Measurements from ENCODE around the gene CCDC24.

The CCDC24 gene

DNA sequence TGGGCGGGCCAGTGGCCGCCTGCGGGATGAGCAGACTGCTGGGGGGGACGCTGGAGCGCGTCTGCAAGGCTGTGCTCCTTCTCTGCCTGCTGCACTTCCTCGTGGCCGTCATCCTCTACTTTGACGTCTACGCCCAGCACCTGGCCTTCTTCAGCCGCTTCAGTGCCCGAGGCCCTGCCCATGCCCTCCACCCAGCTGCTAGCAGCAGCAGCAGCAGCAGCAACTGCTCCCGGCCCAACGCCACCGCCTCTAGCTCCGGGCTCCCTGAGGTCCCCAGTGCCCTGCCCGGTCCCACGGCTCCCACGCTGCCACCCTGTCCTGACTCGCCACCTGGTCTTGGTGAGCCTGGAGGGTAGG, 10.3 kb upstream of the CCDC24 start:
- DNase-seq (ENCODE audit: low spot score): no peak

- no peak for DNase-seq (ENCODE audit: low spot score)
Observed at GRCh38 chr1:43981636-43982035, 9.8 kb upstream of the CCDC24 start.

DNA sequence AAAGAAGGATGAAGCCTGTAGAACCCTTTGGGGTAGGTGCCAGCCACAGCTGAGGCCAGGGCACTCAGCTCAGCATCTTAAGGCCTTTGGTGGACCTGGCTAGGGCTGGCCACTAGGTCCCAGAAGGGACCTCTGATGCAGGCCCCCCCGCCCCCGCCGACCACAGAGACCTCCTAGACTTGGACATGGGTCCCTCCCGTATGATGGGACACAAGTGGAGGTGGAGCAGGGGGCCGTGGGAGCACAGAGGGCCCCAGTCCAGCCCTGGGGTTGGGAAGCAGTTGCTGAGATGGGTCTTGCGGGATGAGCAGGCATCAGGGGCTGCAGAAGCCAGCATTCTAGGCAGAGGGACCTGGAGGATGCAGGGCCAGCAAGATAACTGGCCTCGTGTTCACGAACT, 9.2 kb upstream of the CCDC24 start:
- no peak for DNase-seq (ENCODE audit: low spot score)

DNA sequence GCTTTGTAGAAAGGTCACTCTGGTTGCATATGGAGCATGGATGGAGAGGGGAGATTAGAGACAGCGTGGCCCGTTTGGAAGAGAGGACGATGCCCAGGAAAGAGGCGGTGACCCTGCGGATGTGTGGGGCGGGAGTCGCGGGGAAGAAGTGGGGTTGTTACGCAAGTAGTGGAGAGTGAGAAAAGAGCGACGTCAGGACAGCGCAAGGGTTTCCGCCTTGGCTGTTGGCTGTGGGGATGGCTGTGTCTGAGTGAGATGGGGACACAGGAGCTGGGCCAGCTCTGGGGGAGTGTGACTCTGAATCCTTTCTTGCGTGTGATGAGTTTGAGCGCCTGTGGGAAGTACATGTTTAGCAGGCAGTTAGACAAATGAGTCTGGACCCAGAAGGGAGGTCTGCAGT, 8.6 kb upstream of the CCDC24 start:
- no peak for DNase-seq (ENCODE audit: low spot score)

GRCh38 chr1:43983253-43983899, 8.0 kb upstream of the CCDC24 start:
- no peak for DNase-seq (ENCODE audit: low spot score)

GRCh38 chr1:43984855-43985254, 6.5 kb upstream of the CCDC24 start:
- no peak for DNase-seq (ENCODE audit: low spot score)

DNA sequence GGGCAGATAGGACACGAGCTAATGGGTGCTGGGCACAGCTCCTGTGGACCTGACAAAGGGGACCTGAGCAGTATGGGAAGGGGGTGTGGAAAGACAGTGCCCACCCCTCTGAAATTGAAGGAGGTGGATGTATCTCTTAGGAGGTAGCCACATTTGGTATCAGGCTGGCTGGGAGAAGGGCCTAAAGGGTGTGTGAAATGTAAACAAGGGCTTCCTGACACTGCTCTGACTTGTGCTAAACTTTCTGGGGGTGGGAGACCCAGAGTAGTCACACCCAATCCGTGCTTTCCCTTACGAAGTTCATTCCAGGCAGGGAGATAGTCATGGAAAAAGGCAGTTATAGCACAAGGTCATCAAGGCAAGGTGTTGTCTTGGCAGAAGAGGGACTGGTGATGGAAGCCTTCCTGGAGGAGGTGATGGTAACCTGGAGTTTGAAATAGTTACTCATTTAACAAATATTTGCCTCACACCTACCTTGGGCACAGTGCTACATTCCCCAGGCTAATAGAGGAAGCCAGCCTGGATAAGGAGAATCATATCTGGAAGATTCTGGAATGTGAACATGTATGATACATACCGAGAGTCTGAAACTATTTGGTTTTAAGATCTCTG, 5.3 kb upstream of the CCDC24 start:
- DNase-seq (ENCODE audit: low spot score): no peak

DNA sequence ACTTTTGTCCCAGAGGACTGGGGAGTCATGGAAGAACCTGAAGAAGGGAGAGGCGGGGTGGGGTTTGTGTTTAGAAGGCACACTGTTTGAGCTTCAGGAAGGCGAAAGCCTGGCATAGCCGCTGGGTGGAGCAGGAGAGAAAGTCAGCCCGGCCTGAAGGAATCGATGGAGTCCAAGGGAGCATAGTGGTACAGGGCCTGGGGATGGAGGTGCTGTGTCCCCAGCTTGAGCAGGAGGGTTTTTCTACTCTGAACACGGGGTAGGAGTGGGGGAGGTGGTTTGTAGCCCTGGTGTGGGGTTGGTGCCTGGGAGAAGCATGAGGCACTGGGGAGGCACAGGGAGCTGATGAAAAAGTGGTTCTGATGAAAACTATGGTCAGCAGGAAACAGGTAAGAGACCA, 4.7 kb upstream of the CCDC24 start:
- DNase-seq (ENCODE audit: low spot score): no peak

- no peak for DNase-seq (ENCODE audit: low spot score)
Observed at GRCh38 chr1:43987159-43987902, 4.1 kb upstream of the CCDC24 start.

- no peak for DNase-seq (ENCODE audit: low spot score)
Observed at GRCh38 chr1:43990271-43991199, 864 bp upstream of the CCDC24 start.

GRCh38 chr1:43991200-43991475, 261 bp upstream of the CCDC24 start:
- DNase-seq (ENCODE audit: low spot score): no peak

- no peak for DNase-seq (ENCODE audit: low spot score)
Observed at GRCh38 chr1:43992232-43992995, 1.0 kb downstream of the CCDC24 start.

DNA sequence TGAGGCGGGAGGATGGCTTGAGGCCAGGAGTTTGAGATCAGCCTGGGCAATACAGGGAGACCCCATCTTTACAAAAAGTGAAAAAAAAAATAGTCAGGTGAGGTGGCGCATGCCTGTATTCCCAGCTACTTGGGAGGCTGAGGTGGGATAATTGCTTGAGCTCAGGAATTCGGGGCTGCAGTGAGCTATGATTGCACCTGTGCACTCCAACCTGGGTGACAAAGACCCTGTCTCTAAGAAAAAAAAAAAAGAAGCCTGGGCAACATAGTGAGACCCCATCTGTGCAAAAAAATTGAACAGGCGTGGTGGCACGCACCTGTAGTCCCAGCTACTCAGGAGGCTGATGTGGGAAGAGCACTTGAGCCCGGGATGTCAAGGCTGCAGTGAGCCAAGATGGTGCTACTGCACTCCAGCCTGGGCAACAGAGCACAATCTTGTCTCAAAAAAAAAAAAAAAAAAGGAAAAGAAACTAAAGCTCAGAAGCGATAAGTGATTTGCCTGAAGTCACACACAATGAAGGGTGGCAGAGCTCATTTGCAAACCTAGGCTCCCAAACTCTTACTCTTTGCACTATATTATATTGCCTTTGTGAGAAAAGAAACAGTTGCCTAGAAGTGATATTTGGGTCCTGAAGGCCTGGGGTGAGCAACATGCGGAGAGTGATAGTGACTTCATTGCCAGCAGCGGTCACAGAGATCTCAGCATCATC, 2.0 kb downstream of the CCDC24 start:
- DNase-seq (ENCODE audit: low spot score): no peak

DNA sequence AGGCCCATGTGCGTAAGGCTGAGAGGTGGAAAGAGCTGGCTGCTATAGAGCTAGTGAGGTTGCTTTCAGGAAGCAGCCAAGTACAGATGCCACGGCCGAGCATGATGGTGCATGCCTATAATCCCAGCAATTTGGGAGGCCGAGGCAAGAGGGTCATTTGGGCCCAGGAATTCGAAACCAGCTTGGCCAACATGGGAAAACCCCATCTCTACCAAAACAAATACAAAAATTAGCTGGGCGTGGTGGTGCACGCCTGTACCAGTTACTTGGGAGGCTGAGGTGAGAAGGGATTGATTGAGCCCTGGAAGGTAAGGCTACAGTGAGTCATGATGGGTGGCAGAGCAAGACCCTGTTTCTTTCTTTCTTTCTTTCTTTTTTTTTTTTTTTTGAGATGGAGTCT, 2.7 kb downstream of the CCDC24 start:
- no peak for DNase-seq (ENCODE audit: low spot score)

GRCh38 chr1:43994794-43995790, 3.7 kb downstream of the CCDC24 start:
- DNase-seq (ENCODE audit: low spot score): no peak

GRCh38 chr1:43995984-43996732, 4.8 kb downstream of the CCDC24 start:
- DNase-seq (ENCODE audit: low spot score): no peak

DNA sequence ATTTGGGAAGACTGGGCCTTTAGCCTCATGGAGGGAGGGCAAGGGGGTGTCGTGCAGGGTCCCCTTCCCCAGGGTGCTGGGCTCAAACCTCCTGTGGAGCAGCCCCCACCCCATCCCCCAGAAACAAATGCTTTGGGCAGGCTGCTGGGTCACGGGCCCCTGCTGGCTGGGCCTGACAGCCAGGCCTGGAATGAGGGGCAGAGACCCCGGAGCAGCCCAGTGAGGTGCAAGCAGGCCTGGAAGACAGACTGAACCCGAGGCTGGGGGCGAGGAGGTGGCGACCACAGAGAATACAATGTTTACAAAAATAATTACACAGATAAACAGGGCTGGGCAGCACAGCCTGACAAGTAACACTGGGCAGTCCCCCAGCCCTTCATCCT, 5.3 kb downstream of the CCDC24 start:
- DNase-seq (ENCODE audit: low spot score): no peak

DNA sequence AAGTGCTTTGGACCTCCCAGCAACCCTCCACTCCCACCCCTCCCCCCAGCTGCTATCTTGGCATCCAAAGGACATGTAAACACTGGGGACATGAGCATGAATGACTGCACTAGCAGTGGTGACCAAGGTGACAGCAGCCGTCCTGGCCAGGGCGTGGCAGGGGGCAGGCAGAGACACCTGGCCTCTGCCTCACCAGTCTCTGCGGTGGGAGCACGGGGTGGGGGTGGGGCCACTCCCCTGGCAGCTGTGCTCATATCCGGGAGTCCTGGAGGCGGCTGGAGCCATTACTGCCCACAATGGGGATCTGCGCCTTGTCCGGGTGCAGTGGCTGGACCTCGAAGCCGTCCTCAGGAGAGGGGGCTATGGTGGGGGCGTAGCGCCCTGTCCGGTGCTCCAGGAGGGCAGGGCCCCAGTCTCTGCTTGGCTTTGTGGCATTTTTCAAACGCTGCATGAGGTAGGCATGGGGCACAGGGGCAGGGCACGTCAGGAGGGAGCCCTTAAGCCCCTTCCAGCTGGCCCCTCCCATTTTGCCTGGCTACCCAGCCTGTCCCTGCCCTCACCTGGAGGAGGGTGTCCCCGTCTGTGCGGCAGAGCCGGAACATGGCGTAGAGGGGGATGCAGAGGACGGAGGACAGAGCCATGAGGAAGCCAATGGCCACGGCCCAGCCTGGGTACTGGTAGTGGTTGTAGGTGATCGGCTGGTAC, 6.0 kb downstream of the CCDC24 start:
- DNase-seq (ENCODE audit: low spot score): no peak

DNA sequence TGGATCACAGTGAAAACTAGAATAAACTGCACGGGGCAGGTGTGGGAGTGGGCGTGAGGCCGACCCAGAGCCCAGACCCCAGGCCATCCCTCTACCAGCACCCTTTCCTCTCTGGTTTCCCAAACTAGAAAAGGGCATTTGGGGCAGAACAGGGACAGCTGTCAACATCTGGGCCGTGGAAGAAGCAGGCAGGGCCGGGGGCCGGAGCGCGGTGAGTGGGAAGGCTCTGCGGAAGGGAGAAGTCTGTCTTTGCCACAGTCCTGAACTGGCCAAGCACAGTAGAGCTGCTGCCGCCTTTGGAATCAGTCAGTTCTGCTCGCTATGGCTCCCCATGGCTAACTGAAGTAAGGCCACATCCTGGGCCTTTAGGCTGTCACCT, 6.6 kb downstream of the CCDC24 start:
- no peak for DNase-seq (ENCODE audit: low spot score)
